Mesenchymal stem cell (in vitro differentiated cells and primary cell): ENCODE measurements around the gene XCL2. TPM values are rescaled to one million over a fixed set of nuclear protein-coding genes. Genes with fewer than 3 reads are reported as not detected.
"Not testable (repeated sequence)": the region's sequence is repeated elsewhere in the genome, so short reads cannot be mapped to it uniquely, and the experiment has no call there.

Experiments
- DNase-seq: peaks from one replicate; pipeline ENCODE4 v3.0.0-alpha.2; 2013
- H2AFZ ChIP-seq: one replicate; pipeline ENCODE4 v1.6.1; 2013; ENCODE audit warnings: low read depth, mild to moderate bottlenecking, control low read depth, inconsistent platforms, low read length, moderate library complexity
- H2AK5ac ChIP-seq: 2 replicates; pipeline ENCODE4 v1.6.1; 2013; ENCODE audit warnings: low read length, moderate library complexity, mild to moderate bottlenecking, inconsistent platforms; ENCODE audit not compliant: severe bottlenecking
- H2BK120ac ChIP-seq: one replicate; pipeline ENCODE4 v1.6.1; 2013; ENCODE audit warnings: low read depth, mild to moderate bottlenecking, inconsistent platforms, low read length, moderate library complexity
- H2BK12ac ChIP-seq, 2 experiments: one replicate each; pipeline ENCODE4 v1.6.1; 2013; ENCODE audit warnings: inconsistent platforms in 2 of 2, low read length in 2 of 2, mild to moderate bottlenecking in 2 of 2, moderate library complexity in 2 of 2, control low read depth in 1 of 2
- H2BK15ac ChIP-seq: one replicate; pipeline ENCODE4 v1.6.1; 2013; ENCODE audit warnings: mild to moderate bottlenecking, low read depth, inconsistent platforms; ENCODE audit not compliant: poor library complexity, severe bottlenecking
- H2BK5ac ChIP-seq: 2 replicates; pipeline ENCODE4 v1.6.1; 2013; ENCODE audit warnings: low read depth, mild to moderate bottlenecking, low read length, control low read depth, inconsistent platforms; ENCODE audit not compliant: poor library complexity, severe bottlenecking
- H3K14ac ChIP-seq, 2 experiments: one replicate each; pipeline ENCODE4 v1.6.1; 2013; ENCODE audit warnings: inconsistent platforms in 2 of 2, low read length in 2 of 2, control low read depth in 1 of 2, mild to moderate bottlenecking in 1 of 2, moderate library complexity in 1 of 2
- H3K18ac ChIP-seq, 2 experiments: one replicate each; pipeline ENCODE4 v1.6.1; 2013; ENCODE audit warnings: inconsistent platforms in 2 of 2, low read length in 2 of 2, control low read depth in 1 of 2, low read depth in 1 of 2, mild to moderate bottlenecking in 1 of 2
- H3K23ac ChIP-seq, 2 experiments: one replicate each; pipeline ENCODE4 v1.6.1; 2013; ENCODE audit warnings: inconsistent platforms in 2 of 2, low read length in 2 of 2, mild to moderate bottlenecking in 2 of 2, moderate library complexity in 2 of 2, control low read depth in 1 of 2
- H3K27ac ChIP-seq: 2 replicates; pipeline ENCODE4 v1.5.1; 2013; ENCODE audit warnings: mild to moderate bottlenecking, moderate library complexity, low read length, control low read depth, inconsistent platforms; ENCODE audit not compliant: poor library complexity, severe bottlenecking
- H3K27me3 ChIP-seq, 2 experiments: 2 replicates each; pipeline versions ENCODE4 v1.6.1 to v1.7.0; 2013; ENCODE audit warnings: low read length in 2 of 2, mild to moderate bottlenecking in 2 of 2, moderate library complexity in 2 of 2, control low read depth in 1 of 2, inconsistent platforms in 1 of 2; ENCODE audit not compliant: control insufficient read depth in 1 of 2, insufficient read depth in 1 of 2
- H3K36me3 ChIP-seq, 2 experiments: 2 replicates each; pipeline versions ENCODE4 v1.6.1 to v1.7.0; 2013; ENCODE audit warnings: low read length in 2 of 2, control low read depth in 1 of 2, inconsistent platforms in 1 of 2, low read depth in 1 of 2, mild to moderate bottlenecking in 1 of 2; ENCODE audit not compliant: insufficient read depth in 2 of 2, control insufficient read depth in 1 of 2
- H3K4ac ChIP-seq, 2 experiments: one replicate each; pipeline ENCODE4 v1.6.1; 2013; ENCODE audit warnings: inconsistent platforms in 2 of 2, low read length in 2 of 2, mild to moderate bottlenecking in 2 of 2, moderate library complexity in 2 of 2, control low read depth in 1 of 2, low read depth in 1 of 2
- H3K4me1 ChIP-seq: 2 replicates; pipeline ENCODE4 v1.6.1; 2013; ENCODE audit warnings: low read depth, low read length, control low read depth; ENCODE audit not compliant: control insufficient read depth, insufficient read depth
- H3K4me2 ChIP-seq: 2 replicates; pipeline ENCODE4 v1.6.1; 2013; ENCODE audit warnings: low read length, mild to moderate bottlenecking, inconsistent platforms; ENCODE audit not compliant: poor library complexity, severe bottlenecking
- H3K4me3 ChIP-seq, 2 experiments: 2 replicates each; pipeline versions ENCODE4 v1.5.1 to v1.7.0; 2013; ENCODE audit warnings: low read length in 2 of 2, mild to moderate bottlenecking in 2 of 2, control low read depth in 1 of 2, low read depth in 1 of 2; ENCODE audit not compliant: insufficient read depth in 1 of 2
- H3K79me1 ChIP-seq: replicated peaks from 2 replicates; pipeline ENCODE4 v1.6.1; 2013; ENCODE audit warnings: mild to moderate bottlenecking, control low read depth, low read length, inconsistent platforms; ENCODE audit not compliant: poor library complexity, severe bottlenecking
- H3K9ac ChIP-seq: 2 replicates; pipeline ENCODE4 v1.7.0; 2013; ENCODE audit warnings: mild to moderate bottlenecking, low read length, moderate library complexity
- H3K9me3 ChIP-seq: 2 replicates; pipeline ENCODE4 v1.7.0; 2013; ENCODE audit warnings: mild to moderate bottlenecking, low read length; ENCODE audit not compliant: control insufficient read depth
- H4K8ac ChIP-seq: one replicate; pipeline ENCODE4 v1.6.1; 2013; ENCODE audit warnings: inconsistent platforms, mild to moderate bottlenecking, low read length, moderate library complexity
- H4K91ac ChIP-seq: one replicate; pipeline ENCODE4 v1.6.1; 2013; ENCODE audit warnings: mild to moderate bottlenecking, low read length, inconsistent platforms
- WGBS: methylation state at CpG from one replicate; pipeline ENCODE4 v1.1.7; 2013; ENCODE audit warnings: mixed read lengths; 5-methylcytosine and 5-hydroxymethylcytosine counted together
- polyA plus RNA-seq, 2 experiments: library from polyadenylated mRNA; stranded (reverse); fragments of 200-250 nt; gene quantifications; one replicate each; pipeline ENCODE4 v1.2.3, GENCODE V29; 2013

XCL2 gene
- polyA plus RNA-seq (2013, experiment 1 of 2), result not detected
- not detected for polyA plus RNA-seq (2013, experiment 2 of 2)

GRCh38 chr1:168543840-168544498 lies at the start of gene XCL2:
Gene XCL2 (minus strand): TSS chr1:168543997. CDS start chr1:168543964, 33 bp downstream.
- H3K4ac ChIP-seq, DNase-seq, H2AFZ ChIP-seq, H4K8ac ChIP-seq, H3K79me1 ChIP-seq, H3K27ac ChIP-seq, H3K27me3 ChIP-seq, H3K9me3 ChIP-seq, H2BK5ac ChIP-seq, H4K91ac ChIP-seq, H3K4me3 ChIP-seq, H2BK12ac ChIP-seq, H3K14ac ChIP-seq, H3K36me3 ChIP-seq, H3K4me2 ChIP-seq, H3K23ac ChIP-seq, H2BK120ac ChIP-seq, H2AK5ac ChIP-seq, H3K9ac ChIP-seq, H3K4me1 ChIP-seq, H3K18ac ChIP-seq, H2BK15ac ChIP-seq: not testable (repeated sequence)
- 80% methylated on average over 2 of the region's 8 CpGs for WGBS

DNA sequence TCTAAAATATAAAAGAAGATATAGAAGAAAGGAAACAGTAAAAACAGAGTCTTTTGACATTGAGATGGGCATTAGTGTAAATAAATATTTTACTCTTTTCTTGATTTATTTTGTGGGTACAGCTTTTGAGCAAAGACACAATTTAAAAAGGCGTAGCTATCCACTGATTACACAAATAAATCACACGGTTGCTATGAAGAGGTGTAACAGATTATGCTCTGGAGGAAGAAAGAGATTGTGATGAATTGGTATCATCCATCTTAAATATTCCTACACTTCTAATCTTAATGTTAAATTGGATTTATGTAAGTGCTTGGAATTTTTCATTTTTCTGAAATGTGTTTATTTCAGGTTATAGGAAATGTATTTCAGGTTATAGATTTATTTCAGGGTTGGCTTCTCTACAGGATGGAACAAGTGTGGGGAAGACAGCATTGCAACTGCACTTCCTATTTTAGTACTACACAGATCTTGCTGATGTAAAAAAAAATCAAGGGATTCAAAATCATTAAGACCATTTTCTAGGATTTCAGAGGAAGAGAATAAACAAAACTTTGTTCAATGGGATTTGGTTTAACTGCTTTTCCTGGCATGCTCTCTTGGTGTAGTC lies 47.9 kb upstream of the XCL2 start:
- H3K23ac ChIP-seq, result no peak overlapping the region
- no CpG with 5 or more reads among the region's 2 CpGs for WGBS
- H3K36me3 ChIP-seq, result no peaks in the 10 kb centered on the region
- H4K8ac ChIP-seq, result no peak overlapping the region
- no peak overlapping the region for H3K14ac ChIP-seq
- no peak overlapping the region for H2AFZ ChIP-seq
- no peak overlapping the region for H3K27ac ChIP-seq
- H3K9me3 ChIP-seq, result no peaks in the 10 kb centered on the region
- no peak overlapping the region for H2BK15ac ChIP-seq
- H3K4me1 ChIP-seq, result no peaks in the 10 kb centered on the region
- H3K18ac ChIP-seq, result no peak overlapping the region
- peaks cover 5 to 17% of the 10 kb centered on the region in 2 experiments for H3K27me3 ChIP-seq
- H3K9ac ChIP-seq, result no peak overlapping the region
- H2BK5ac ChIP-seq, result no peak overlapping the region
- H2BK120ac ChIP-seq, result no peak overlapping the region
- no peak overlapping the region for H4K91ac ChIP-seq
- H3K4me2 ChIP-seq, result no peak overlapping the region
- H2AK5ac ChIP-seq, result no peak overlapping the region
- no peak overlapping the region for H3K4me3 ChIP-seq
- H2BK12ac ChIP-seq, result no peak overlapping the region
- H3K79me1 ChIP-seq, result no peaks in the 10 kb centered on the region
- no peak overlapping the region for H3K4ac ChIP-seq
- no peak for DNase-seq

DNA sequence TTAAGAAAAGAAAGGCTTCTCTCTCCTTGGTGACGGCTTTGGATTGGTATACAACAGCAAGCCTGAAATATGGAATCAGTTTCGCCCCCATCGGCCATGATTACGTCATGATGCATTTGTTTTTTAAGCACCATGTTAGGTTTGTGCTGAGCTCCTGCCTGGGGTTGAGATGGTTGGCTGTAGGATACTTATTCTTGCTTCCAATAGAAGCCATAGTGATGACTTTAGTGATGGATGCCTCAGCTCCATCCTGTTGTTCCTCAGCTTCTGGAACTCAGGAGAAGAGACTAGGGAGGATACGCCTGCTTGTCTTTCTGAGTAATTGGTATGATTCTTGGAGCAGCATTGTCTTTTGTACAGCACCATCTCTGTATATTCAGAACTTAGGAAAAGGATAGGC lies 47.3 kb upstream of the XCL2 start:
- Histone ChIP-seq H3K9ac (no peak overlapping the region), H3K4me2 (no peak overlapping the region)
- 91% methylated on average over 5 of the region's 5 CpGs for WGBS

GRCh38 chr1:168589167-168589566 lies 45.4 kb upstream of the XCL2 start:
- Histone ChIP-seq H2BK15ac (no peak overlapping the region), H3K4me1 (peaks cover 2% of the 10 kb centered on the region), H3K36me3 (no peaks in the 10 kb centered on the region), H3K18ac (no peak overlapping the region), H3K79me1 (no peaks in the 10 kb centered on the region), H3K9ac (no peak overlapping the region), H3K4me3 (no peak overlapping the region), H4K8ac (no peak overlapping the region), H2BK5ac (no peak overlapping the region), H2AK5ac (no peak overlapping the region), H3K9me3 (no peaks in the 10 kb centered on the region), H3K4ac (no peak overlapping the region), H2AFZ (no peak overlapping the region), H3K27ac (no peak overlapping the region), H3K14ac (no peak overlapping the region), H2BK120ac (no peak overlapping the region), H4K91ac (no peak overlapping the region), H2BK12ac (no peak overlapping the region), H3K27me3 (peaks cover 5 to 13% of the 10 kb centered on the region in 2 experiments), H3K23ac (no peak overlapping the region), H3K4me2 (no peak overlapping the region)
- no peak for DNase-seq
- no CpG with 5 or more reads among the region's 2 CpGs for WGBS

More for the DNA sequence above, 47.3 kb upstream of the XCL2 start:
- peaks cover 5 to 17% of the 10 kb centered on the region in 2 experiments for H3K27me3 ChIP-seq
- no peaks in the 10 kb centered on the region for H3K79me1 ChIP-seq
- no peak overlapping the region for H3K23ac ChIP-seq
- H3K4ac ChIP-seq, result no peak overlapping the region
- no peak overlapping the region for H3K4me3 ChIP-seq
- H3K4me1 ChIP-seq, result no peaks in the 10 kb centered on the region
- H2AK5ac ChIP-seq, result no peak overlapping the region
- no peak overlapping the region for H2BK15ac ChIP-seq
- no peak overlapping the region for H2AFZ ChIP-seq
- no peak overlapping the region for H4K91ac ChIP-seq
- no peak overlapping the region for H2BK120ac ChIP-seq
- no peak overlapping the region for H2BK5ac ChIP-seq
- H3K18ac ChIP-seq, result no peak overlapping the region
- no peak overlapping the region for H3K27ac ChIP-seq
- no peak overlapping the region for H4K8ac ChIP-seq
- no peaks in the 10 kb centered on the region for H3K36me3 ChIP-seq
- DNase-seq, result no peak
- H3K14ac ChIP-seq, result no peak overlapping the region
- H2BK12ac ChIP-seq, result no peak overlapping the region
- no peaks in the 10 kb centered on the region for H3K9me3 ChIP-seq
